ENCODE measurements around the gene ZNHIT2. TPM values are rescaled to one million over a fixed set of nuclear protein-coding genes. Genes with fewer than 3 reads are reported as not detected.

Gene ZNHIT2
- total and polyA plus RNA-seq, 2 of the 13 experiments (the other 11 are each of a cell fraction or from before 2014, with no cell fraction given): 1.1 to 6.5 TPM

GRCh38 chr11:65083834-65084597 lies 33.5 kb downstream of the ZNHIT2 start, which contains the start of the genes CDCA5 and ZFPL1 (continued):
- no peak for TF ChIP-seq DPF2 (CRISPR knock-in tag; IDR thresholded peaks at IDR 0.05; ENCODE audit: borderline replicate concordance, low read depth)
- peak; percentile 59 for TF ChIP-seq PATZ1 (CRISPR knock-in tag; IDR thresholded peaks at IDR 0.05)
- peak; percentile 76; the same call in 1 of the 2 replicates for TF ChIP-seq ZNF670 (CRISPR knock-in tag; IDR thresholded peaks at IDR 0.05; ENCODE audit: borderline replicate concordance)
- TF ChIP-seq TGIF2 (CRISPR knock-in tag; IDR thresholded peaks at IDR 0.05): peak; percentile 95
- TF ChIP-seq ZNF44 (CRISPR knock-in tag; IDR thresholded peaks at IDR 0.05): no peak
- no peak for TF ChIP-seq ZNF615 (CRISPR knock-in tag; IDR thresholded peaks at IDR 0.05; ENCODE audit: borderline replicate concordance)
- no peak for TF ChIP-seq ATRX (CRISPR knock-in tag; IDR thresholded peaks at IDR 0.05; ENCODE audit: borderline replicate concordance)
- TF ChIP-seq SIX4 (CRISPR knock-in tag; IDR thresholded peaks at IDR 0.05): no peak; the same call in 1 of the 2 replicates
- TF ChIP-seq NFIC (IDR thresholded peaks at IDR 0.05; ENCODE audit: low read length): no peak
- no peak for TF ChIP-seq SMC3 (IDR thresholded peaks at IDR 0.05; ENCODE audit: low read length)
- TF ChIP-seq, protein P1, sequence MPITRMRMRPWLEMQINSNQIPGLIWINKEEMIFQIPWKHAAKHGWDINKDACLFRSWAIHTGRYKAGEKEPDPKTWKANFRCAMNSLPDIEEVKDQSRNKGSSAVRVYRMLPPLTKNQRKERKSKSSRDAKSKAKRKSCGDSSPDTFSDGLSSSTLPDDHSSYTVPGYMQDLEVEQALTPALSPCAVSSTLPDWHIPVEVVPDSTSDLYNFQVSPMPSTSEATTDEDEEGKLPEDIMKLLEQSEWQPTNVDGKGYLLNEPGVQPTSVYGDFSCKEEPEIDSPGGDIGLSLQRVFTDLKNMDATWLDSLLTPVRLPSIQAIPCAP (CRISPR knock-in tag; IDR thresholded peaks at IDR 0.05; ENCODE audit: low read depth): no peak
- no peak for TF ChIP-seq ZBTB37 (CRISPR knock-in tag; IDR thresholded peaks at IDR 0.05)
- peak; percentile 97 for TF ChIP-seq KDM2A (CRISPR knock-in tag; IDR thresholded peaks at IDR 0.05; ENCODE audit: borderline replicate concordance, low read depth)
- TF ChIP-seq, protein P2, sequence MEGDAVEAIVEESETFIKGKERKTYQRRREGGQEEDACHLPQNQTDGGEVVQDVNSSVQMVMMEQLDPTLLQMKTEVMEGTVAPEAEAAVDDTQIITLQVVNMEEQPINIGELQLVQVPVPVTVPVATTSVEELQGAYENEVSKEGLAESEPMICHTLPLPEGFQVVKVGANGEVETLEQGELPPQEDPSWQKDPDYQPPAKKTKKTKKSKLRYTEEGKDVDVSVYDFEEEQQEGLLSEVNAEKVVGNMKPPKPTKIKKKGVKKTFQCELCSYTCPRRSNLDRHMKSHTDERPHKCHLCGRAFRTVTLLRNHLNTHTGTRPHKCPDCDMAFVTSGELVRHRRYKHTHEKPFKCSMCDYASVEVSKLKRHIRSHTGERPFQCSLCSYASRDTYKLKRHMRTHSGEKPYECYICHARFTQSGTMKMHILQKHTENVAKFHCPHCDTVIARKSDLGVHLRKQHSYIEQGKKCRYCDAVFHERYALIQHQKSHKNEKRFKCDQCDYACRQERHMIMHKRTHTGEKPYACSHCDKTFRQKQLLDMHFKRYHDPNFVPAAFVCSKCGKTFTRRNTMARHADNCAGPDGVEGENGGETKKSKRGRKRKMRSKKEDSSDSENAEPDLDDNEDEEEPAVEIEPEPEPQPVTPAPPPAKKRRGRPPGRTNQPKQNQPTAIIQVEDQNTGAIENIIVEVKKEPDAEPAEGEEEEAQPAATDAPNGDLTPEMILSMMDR (CRISPR knock-in tag; IDR thresholded peaks at IDR 0.05): peak; percentile 32
- TF ChIP-seq ZNF350 (CRISPR knock-in tag; IDR thresholded peaks at IDR 0.05; ENCODE audit: borderline replicate concordance, low read depth): peak; percentile 91
- TF ChIP-seq SUZ12 (IDR thresholded peaks at IDR 0.05; ENCODE audit: low read depth, low read length): no peak
- TF ChIP-seq RBAK (CRISPR knock-in tag; IDR thresholded peaks at IDR 0.05): no peak
- TF ChIP-seq, protein P3, sequence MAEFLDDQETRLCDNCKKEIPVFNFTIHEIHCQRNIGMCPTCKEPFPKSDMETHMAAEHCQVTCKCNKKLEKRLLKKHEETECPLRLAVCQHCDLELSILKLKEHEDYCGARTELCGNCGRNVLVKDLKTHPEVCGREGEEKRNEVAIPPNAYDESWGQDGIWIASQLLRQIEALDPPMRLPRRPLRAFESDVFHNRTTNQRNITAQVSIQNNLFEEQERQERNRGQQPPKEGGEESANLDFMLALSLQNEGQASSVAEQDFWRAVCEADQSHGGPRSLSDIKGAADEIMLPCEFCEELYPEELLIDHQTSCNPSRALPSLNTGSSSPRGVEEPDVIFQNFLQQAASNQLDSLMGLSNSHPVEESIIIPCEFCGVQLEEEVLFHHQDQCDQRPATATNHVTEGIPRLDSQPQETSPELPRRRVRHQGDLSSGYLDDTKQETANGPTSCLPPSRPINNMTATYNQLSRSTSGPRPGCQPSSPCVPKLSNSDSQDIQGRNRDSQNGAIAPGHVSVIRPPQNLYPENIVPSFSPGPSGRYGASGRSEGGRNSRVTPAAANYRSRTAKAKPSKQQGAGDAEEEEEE (CRISPR knock-in tag; IDR thresholded peaks at IDR 0.05; ENCODE audit: borderline replicate concordance): no peak
- no peak for TF ChIP-seq PBX2 (CRISPR knock-in tag; IDR thresholded peaks at IDR 0.05)
- TF ChIP-seq RELA (CRISPR knock-in tag; IDR thresholded peaks at IDR 0.05): peak; percentile 67; the same call in 1 of the 2 replicates
- no peak for TF ChIP-seq RNF2 (conservative IDR thresholded peaks at IDR 0.05; ENCODE audit: low read depth)
